ENCODE measurements around the gene DOCK2. TPM values are rescaled to one million over a fixed set of nuclear protein-coding genes. Genes with fewer than 3 reads are reported as not detected.

The DOCK2 gene
- total RNA-seq, 1 experiment from 2014 or later: 1.4 TPM

DNA sequence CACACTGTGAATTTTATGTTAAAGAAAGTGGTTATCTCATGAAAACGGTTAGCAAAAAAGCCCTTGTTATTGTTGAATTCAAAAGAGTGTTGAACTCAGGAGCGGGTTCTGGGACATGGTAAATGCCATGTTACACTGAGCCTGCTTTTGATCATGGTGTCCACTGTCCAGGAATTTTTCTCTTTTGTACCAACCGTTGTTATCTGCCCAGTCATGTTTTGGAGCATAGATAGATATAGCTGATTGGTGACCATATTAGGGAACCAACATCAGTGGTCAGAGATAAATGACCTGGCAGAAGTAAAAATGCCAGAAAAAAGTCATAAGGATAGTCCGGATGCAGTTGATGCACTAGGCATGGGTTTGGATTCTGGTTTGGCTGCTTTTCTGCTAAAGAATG is 29.3 kb downstream of the DOCK2 start:
- DNase-seq (ENCODE audit: low read depth, low spot score): no peak
- ChIA-PET POLR2A (no interaction called here), CTCF (no interaction called here)
- Histone ChIP-seq H3K27ac (ENCODE audit: low read length) (no peak overlapping the region), H3K4me3 (ENCODE audit: low read depth in 2 of 2, low read length in 2 of 2) (no peak overlapping the region), H3K9me3 (ENCODE audit: control insufficient read depth, insufficient read depth, low read depth, low read length) (no peaks in the 10 kb centered on the region), H3K4me1 (ENCODE audit: control insufficient read depth, insufficient read depth, low read length) (peaks cover 14% of the 10 kb centered on the region), H3K36me3 (ENCODE audit: control insufficient read depth, insufficient read depth, low read length) (no peaks in the 10 kb centered on the region), H3K27me3 (ENCODE audit: control insufficient read depth, insufficient read depth, low read length) (no peaks in the 10 kb centered on the region)
- in situ Hi-C loops (cut with HindIII; ENCODE audit: low pct_unique_long_range_greater_than_20kb, low sequenced_read_pairs): no loop called here
- no peak for ATAC-seq
- BruUV-seq (replicated peaks): no TSS peak
- intact Hi-C loops (cut with micrococcal nuclease; ENCODE audit: unreplicated experiment): no loop called here
- TF ChIP-seq POLR2AphosphoS5 (IDR thresholded peaks at IDR 0.05; ENCODE audit: low read depth, low read length): no peak
- TF ChIP-seq REST (IDR thresholded peaks at IDR 0.05; ENCODE audit: insufficient read depth in 1 of 2, low read depth in 2 of 2, low read length in 1 of 2): no peak
- no peak for TF ChIP-seq TCF7L2 (IDR thresholded peaks at IDR 0.05; ENCODE audit: low read depth, low read length)
- TF ChIP-seq CTCF (IDR thresholded peaks at IDR 0.05): no peak
- no peak for TF ChIP-seq SIN3A (IDR thresholded peaks at IDR 0.05; ENCODE audit: borderline replicate concordance, insufficient read depth, low read depth, low read length)

- ATAC-seq: peak; percentile 82
- ChIA-PET CTCF (interaction anchor here (0.5 kb wide), 1 partner anchor 34 kb away, joined by 3 read pairs; no protein-coding TSS in a partner anchor), POLR2A (no interaction called here)
Observed at GRCh38 chr5:169667896-169668674, 31.0 kb downstream of the DOCK2 start.

More at GRCh38 chr5:169667896-169668674, 31.0 kb downstream of the DOCK2 start:
- in situ Hi-C loops (cut with HindIII; ENCODE audit: low pct_unique_long_range_greater_than_20kb, low sequenced_read_pairs): no loop called here
- BruUV-seq (replicated peaks): no TSS peak
- H3K27me3 ChIP-seq (ENCODE audit: control insufficient read depth, insufficient read depth, low read length): no peaks in the 10 kb centered on the region
- no peaks in the 10 kb centered on the region for H3K36me3 ChIP-seq (ENCODE audit: control insufficient read depth, insufficient read depth, low read length)
- TF ChIP-seq REST (IDR thresholded peaks at IDR 0.05; ENCODE audit: insufficient read depth in 1 of 2, low read depth in 2 of 2, low read length in 1 of 2) (no peak), SIN3A (IDR thresholded peaks at IDR 0.05; ENCODE audit: borderline replicate concordance, insufficient read depth, low read depth, low read length) (no peak), TCF7L2 (IDR thresholded peaks at IDR 0.05; ENCODE audit: low read depth, low read length) (peak; percentile 81), CTCF (IDR thresholded peaks at IDR 0.05) (no peak), POLR2AphosphoS5 (IDR thresholded peaks at IDR 0.05; ENCODE audit: low read depth, low read length) (no peak)
- H3K27ac ChIP-seq (ENCODE audit: low read length): peak overlapping the region; percentile 54; the same call in 1 of the 2 replicates
- H3K4me1 ChIP-seq (ENCODE audit: control insufficient read depth, insufficient read depth, low read length): peaks cover 14% of the 10 kb centered on the region
- DNase-seq (ENCODE audit: low read depth, low spot score): no peak
- H3K9me3 ChIP-seq (ENCODE audit: control insufficient read depth, insufficient read depth, low read depth, low read length): no peaks in the 10 kb centered on the region
- no peak overlapping the region for H3K4me3 ChIP-seq (ENCODE audit: low read depth in 2 of 2, low read length in 2 of 2)
- intact Hi-C loops (cut with micrococcal nuclease; ENCODE audit: unreplicated experiment): no loop called here
